Skeletal muscle tissue (tissue), 4 donors: Measurements from ENCODE around the gene PIGR. TPM values are rescaled to one million over a fixed set of nuclear protein-coding genes. Genes with fewer than 3 reads are reported as not detected.

Experiments used
- H3K27ac ChIP-seq: one replicate; pipeline ENCODE4 v1.7.0; 2013; ENCODE audit warnings: mild to moderate bottlenecking, low read depth, low read length, inconsistent platforms
- H3K27me3 ChIP-seq, 3 donors: one replicate each; pipeline ENCODE4 v1.7.0; 2013; ENCODE audit warnings: low read length in 3 of 3; ENCODE audit not compliant: control insufficient read depth in 3 of 3, insufficient read depth in 3 of 3
- H3K36me3 ChIP-seq, 3 donors: one replicate each; pipeline ENCODE4 v1.7.0; 2013; ENCODE audit warnings: low read length in 3 of 3; ENCODE audit not compliant: control insufficient read depth in 3 of 3, insufficient read depth in 3 of 3
- H3K4me1 ChIP-seq, 3 donors: one replicate each; pipeline ENCODE4 v1.7.0; 2013; ENCODE audit warnings: low read length in 3 of 3, mild to moderate bottlenecking in 3 of 3; ENCODE audit not compliant: control insufficient read depth in 3 of 3, insufficient read depth in 3 of 3
- H3K4me3 ChIP-seq, 3 donors: one replicate each; pipeline ENCODE4 v1.7.0; 2013; ENCODE audit warnings: low read length in 3 of 3
- H3K9ac ChIP-seq, 3 donors: one replicate each; pipeline ENCODE4 v1.7.0; 2013; ENCODE audit warnings: low read length in 3 of 3, mild to moderate bottlenecking in 3 of 3, moderate library complexity in 2 of 3, low read depth in 1 of 3
- H3K9me3 ChIP-seq, 3 donors: one replicate each; pipeline ENCODE4 v1.7.0; 2013; ENCODE audit warnings: low read length in 3 of 3; ENCODE audit not compliant: control insufficient read depth in 3 of 3
- total RNA-seq: library from RNA; depleted of rRNA; stranded (reverse); fragments of >200 nt; gene quantifications from one replicate; pipeline ENCODE4 v1.2.3, GENCODE V29; 2014
- donor health status: Osteomylitis.

PIGR gene
- total RNA-seq, 1 donor from 2014 or later, result under 0.01 TPM

GRCh38 chr1:206975306-206975705 lies 29.0 kb upstream of the PIGR start:
- no peaks in the 10 kb centered on the region for H3K9me3 ChIP-seq
- H3K36me3 ChIP-seq, result no peaks in the 10 kb centered on the region
- no peak overlapping the region for H3K27ac ChIP-seq
- H3K4me1 ChIP-seq, result no peaks in the 10 kb centered on the region
- H3K4me3 ChIP-seq, result no peak overlapping the region
- H3K9ac ChIP-seq, result no peak overlapping the region
- peaks cover 0 to 5% (median 5%) of the 10 kb centered on the region in 3 donors for H3K27me3 ChIP-seq

- Histone ChIP-seq H3K27me3 (peaks cover 0 to 7% (median 5%) of the 10 kb centered on the region in 3 donors), H3K4me3 (no peak overlapping the region), H3K27ac (no peak overlapping the region), H3K36me3 (no peaks in the 10 kb centered on the region), H3K9me3 (no peaks in the 10 kb centered on the region), H3K4me1 (no peaks in the 10 kb centered on the region), H3K9ac (no peak overlapping the region)
Measured at GRCh38 chr1:206974140-206974539, 27.9 kb upstream of the PIGR start.

- H3K27me3 ChIP-seq, result peaks cover 0 to 7% (median 5%) of the 10 kb centered on the region in 3 donors
- H3K9ac ChIP-seq, result no peak overlapping the region
- H3K4me3 ChIP-seq, result no peak overlapping the region
- no peaks in the 10 kb centered on the region for H3K9me3 ChIP-seq
- no peak overlapping the region for H3K27ac ChIP-seq
- no peaks in the 10 kb centered on the region for H3K36me3 ChIP-seq
- H3K4me1 ChIP-seq, result no peaks in the 10 kb centered on the region
Measured at GRCh38 chr1:206972728-206973127, 26.5 kb upstream of the PIGR start.

GRCh38 chr1:206971029-206971655 lies 24.9 kb upstream of the PIGR start:
- Histone ChIP-seq H3K4me3 (no peak overlapping the region), H3K27ac (no peak overlapping the region), H3K4me1 (no peaks in the 10 kb centered on the region), H3K9ac (no peak overlapping the region), H3K27me3 (peaks cover 0 to 6% (median 5%) of the 10 kb centered on the region in 3 donors), H3K36me3 (no peaks in the 10 kb centered on the region), H3K9me3 (no peaks in the 10 kb centered on the region)

GRCh38 chr1:206970446-206970845 lies 24.2 kb upstream of the PIGR start, which contains the start of gene FCAMR:
Gene FCAMR (minus strand): TSS chr1:206970460. CDS start chr1:206970125, 335 bp downstream.
- H3K9ac ChIP-seq, result no peak within 1 kb of the TSS
- H3K4me3 ChIP-seq, result no peak within 1 kb of the TSS
- no peaks in the 10 kb centered on the region for H3K9me3 ChIP-seq
- no peak within 1 kb of the TSS for H3K27ac ChIP-seq
- H3K27me3 ChIP-seq, result peaks cover 0 to 6% (median 5%) of the 10 kb centered on the region in 3 donors
- H3K4me1 ChIP-seq, result no peaks in the 10 kb centered on the region
- no peaks in the 10 kb centered on the region for H3K36me3 ChIP-seq

- Histone ChIP-seq H3K4me1 (no peaks in the 10 kb centered on the region), H3K9me3 (no peaks in the 10 kb centered on the region), H3K27ac (no peak overlapping the region), H3K4me3 (no peak overlapping the region), H3K9ac (no peak overlapping the region), H3K27me3 (peaks cover 0 to 6% (median 5%) of the 10 kb centered on the region in 3 donors), H3K36me3 (no peaks in the 10 kb centered on the region)
Measured at GRCh38 chr1:206969090-206969489, 22.8 kb upstream of the PIGR start.

GRCh38 chr1:206967096-206967849 lies 21.0 kb upstream of the PIGR start:
- Histone ChIP-seq H3K27me3 (peaks cover 0 to 6% (median 5%) of the 10 kb centered on the region in 3 donors), H3K4me3 (no peak overlapping the region), H3K27ac (no peak overlapping the region), H3K9ac (no peak overlapping the region), H3K9me3 (no peaks in the 10 kb centered on the region), H3K4me1 (no peaks in the 10 kb centered on the region), H3K36me3 (no peaks in the 10 kb centered on the region)

GRCh38 chr1:206965781-206966180 lies 19.5 kb upstream of the PIGR start:
- H3K27me3 ChIP-seq, result peaks cover 0 to 6% (median 0%) of the 10 kb centered on the region in 3 donors
- no peak overlapping the region for H3K4me3 ChIP-seq
- no peak overlapping the region for H3K27ac ChIP-seq
- H3K9ac ChIP-seq, result no peak overlapping the region
- H3K36me3 ChIP-seq, result no peaks in the 10 kb centered on the region
- H3K4me1 ChIP-seq, result no peaks in the 10 kb centered on the region
- H3K9me3 ChIP-seq, result no peaks in the 10 kb centered on the region

GRCh38 chr1:206963740-206964139 lies 17.5 kb upstream of the PIGR start:
- H3K27ac ChIP-seq, result no peak overlapping the region
- H3K9me3 ChIP-seq, result no peaks in the 10 kb centered on the region
- H3K9ac ChIP-seq, result no peak overlapping the region
- H3K36me3 ChIP-seq, result no peaks in the 10 kb centered on the region
- peaks cover 0 to 4% (median 0%) of the 10 kb centered on the region in 3 donors for H3K27me3 ChIP-seq
- H3K4me3 ChIP-seq, result no peak overlapping the region
- H3K4me1 ChIP-seq, result no peaks in the 10 kb centered on the region

GRCh38 chr1:206963119-206963712 lies 16.9 kb upstream of the PIGR start:
- Histone ChIP-seq H3K27ac (no peak overlapping the region), H3K9me3 (no peaks in the 10 kb centered on the region), H3K9ac (no peak overlapping the region), H3K36me3 (no peaks in the 10 kb centered on the region), H3K4me3 (no peak overlapping the region), H3K4me1 (no peaks in the 10 kb centered on the region), H3K27me3 (peaks cover 0 to 4% (median 0%) of the 10 kb centered on the region in 3 donors)
